Measurements from ENCODE around the gene GGA3.
A peak's percentile ranks its signal among the peaks of the same experiment; 100 is the strongest.
"Not testable (repeated sequence)": the region's sequence is repeated elsewhere in the genome, so short reads cannot be mapped to it uniquely, and the experiment has no call there.

Gene GGA3

GRCh38 chr17:75272848-75273184, 11.4 kb upstream of the GGA3 start:
- peak in 1 of 2 experiments; percentile 34 for DNase-seq

DNA sequence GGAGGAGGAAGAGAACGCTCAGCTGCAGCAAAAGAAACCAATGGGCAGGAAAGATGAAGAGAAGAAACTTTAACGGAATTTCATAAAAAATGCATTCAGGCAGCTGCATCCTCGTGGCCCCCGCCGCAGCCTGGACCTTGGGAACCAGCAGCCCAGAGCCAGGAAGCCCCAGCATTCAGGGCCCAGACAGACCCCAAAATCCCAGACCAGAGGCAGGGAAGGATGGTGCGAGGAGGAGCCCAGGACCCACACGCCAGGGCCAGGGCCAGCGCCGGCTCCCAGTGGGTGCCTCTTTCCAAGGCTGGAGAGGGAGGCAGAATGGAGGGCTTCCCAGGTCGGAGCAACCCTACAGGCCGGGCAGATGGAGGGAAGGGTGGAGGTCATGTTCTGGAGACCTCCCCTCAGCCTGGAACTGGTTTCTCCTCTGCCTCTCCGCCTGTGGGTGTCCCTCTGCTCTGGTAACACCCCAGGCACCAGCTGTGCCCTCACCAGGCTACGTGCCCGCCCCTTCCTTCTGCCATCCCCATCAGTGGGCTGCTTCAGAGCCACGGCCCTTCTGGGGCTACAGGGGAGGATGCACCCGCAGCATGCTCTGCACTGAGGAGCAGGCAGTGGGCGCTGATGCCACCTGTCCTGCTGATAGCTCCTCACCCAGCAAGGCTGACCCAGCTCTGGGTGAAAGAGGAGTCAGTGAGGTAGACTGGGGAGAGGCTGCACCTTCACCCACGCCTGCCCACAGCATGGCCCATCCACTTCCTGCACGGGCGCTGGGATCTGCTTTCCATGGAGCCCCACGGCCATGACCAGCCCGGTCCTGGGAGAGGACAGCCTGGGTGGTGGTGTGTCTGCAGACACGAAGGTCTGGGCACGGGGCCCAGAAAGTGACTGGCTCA, 10.8 kb upstream of the GGA3 start:
- peak in 1 of 2 experiments; percentile 69 for DNase-seq

GRCh38 chr17:75271233-75271954, 10.0 kb upstream of the GGA3 start:
- DNase-seq = peak; percentile 29 to 89

DNA sequence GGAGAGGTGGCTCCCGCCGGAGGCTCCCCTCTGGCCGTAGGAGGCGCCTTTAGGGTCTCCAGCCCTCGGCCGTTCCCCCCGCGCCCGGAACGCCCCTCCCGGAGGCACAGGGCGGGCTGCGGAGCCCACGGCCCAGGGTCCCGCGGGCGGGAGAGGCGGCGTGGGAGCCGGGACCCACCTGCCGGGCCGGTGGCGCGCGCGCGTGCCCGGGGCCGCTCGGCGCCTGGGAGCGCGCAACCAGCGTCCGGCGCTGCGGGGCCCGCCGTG, 9.5 kb upstream of the GGA3 start, which contains the start of gene MIF4GD:
TSS of gene MIF4GD (minus strand) at position 266 of the 267 bp plus-strand sequence. CDS start 1,036 bp downstream, outside the sequence.
- DNase-seq = no peak

- peak in 1 of 2 experiments; percentile 64 for DNase-seq
Observed at GRCh38 chr17:75270218-75270965, 9.0 kb upstream of the GGA3 start.

- DNase-seq = no peak
Observed at GRCh38 chr17:75269844-75270217, 8.4 kb upstream of the GGA3 start.

GRCh38 chr17:75267411-75268232, 6.2 kb upstream of the GGA3 start:
- no peak for DNase-seq

- peak in 1 of 2 experiments; percentile 76 for DNase-seq
Observed at GRCh38 chr17:75267153-75267410, 5.7 kb upstream of the GGA3 start.

DNA sequence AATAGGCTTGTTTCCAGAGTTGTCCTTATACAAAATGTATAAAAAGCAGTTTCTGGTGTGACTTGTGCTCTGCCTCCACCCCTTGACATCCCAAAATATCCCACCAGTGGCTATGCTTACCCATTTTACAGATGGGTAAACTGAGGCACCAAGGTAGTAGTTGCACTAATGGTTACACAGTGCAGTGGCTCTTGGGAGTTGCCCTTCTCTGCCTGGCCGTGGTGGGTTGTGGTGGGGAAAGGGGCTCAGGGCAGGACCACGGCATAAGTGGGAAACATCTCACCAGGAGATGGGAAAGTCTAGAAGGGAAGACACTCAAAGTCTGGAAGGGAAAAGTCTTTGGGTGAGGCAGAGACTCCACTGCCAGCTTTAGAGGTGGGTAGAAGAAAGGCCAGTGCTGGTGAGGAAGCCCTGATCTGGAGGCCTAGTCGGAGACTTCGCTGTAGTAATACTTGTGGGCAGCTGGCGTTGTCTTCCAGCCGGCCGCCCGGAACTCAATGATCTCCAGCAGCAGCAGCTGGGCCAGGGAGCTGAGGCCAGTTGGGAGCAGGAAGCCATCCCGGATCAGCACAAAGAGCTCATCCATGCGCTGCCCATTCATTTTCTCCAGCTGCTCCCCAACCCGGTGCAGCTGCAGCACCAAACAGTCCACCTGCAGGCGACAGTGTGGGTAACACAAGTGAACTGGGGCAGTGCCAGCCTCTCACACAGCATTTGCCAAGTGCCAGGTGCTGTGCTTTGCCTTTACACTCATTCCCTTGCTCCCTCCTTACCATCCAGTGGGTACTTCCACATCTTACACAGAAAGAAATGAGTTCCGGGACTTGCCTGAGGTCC, 5.1 kb upstream of the GGA3 start:
- DNase-seq = peak in 1 of 2 experiments; percentile 62

DNA sequence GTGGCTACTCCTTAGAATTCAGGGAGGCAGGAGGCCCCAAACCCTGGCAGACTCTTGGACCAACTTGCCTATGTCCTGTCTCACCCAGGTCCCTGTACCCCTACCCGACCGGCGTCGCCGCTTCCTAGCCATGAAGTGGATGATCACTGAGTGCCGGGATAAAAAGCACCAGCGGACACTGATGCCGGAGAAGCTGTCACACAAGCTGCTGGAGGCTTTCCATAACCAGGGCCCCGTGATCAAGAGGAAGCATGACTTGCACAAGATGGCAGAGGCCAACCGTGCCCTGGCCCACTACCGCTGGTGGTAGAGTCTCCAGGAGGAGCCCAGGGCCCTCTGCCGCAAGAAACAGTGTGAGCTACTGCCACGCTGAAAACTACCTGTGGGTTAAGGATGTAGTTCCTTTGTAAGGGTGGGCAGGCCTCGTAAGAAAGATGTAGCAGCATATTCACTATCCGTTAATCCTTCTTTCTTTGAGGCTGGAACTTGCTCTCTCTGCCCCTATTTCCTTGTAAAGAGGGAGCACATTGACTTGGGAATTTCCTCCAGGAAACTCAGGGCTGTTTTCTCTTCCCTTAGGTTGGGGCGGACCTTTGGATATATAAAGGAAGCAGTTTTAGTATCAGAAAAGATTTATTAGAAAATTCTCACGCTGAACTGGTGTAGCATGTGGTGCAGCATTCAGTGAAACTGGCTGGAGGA, 4.4 kb upstream of the GGA3 start:
- DNase-seq = no peak

DNA sequence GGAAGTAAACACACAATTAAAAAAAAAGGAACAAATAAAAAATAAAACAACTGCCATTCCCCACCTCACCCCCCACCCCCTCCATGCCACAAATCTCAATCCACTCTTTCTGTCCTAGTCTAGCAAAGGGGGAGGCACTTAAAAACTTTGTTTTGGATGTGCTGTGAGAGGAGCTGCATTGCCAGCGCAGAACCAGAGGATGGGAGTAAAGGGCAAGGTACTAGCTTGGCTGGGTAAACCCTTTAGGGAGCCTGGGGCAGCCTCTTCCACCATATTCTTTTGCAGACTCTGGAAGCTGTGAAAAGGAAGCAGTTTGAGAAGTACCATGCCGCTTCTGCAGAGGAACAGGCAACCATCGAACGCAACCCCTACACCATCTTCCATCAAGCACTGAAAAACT, 1.6 kb upstream of the GGA3 start:
- no peak for DNase-seq

DNA sequence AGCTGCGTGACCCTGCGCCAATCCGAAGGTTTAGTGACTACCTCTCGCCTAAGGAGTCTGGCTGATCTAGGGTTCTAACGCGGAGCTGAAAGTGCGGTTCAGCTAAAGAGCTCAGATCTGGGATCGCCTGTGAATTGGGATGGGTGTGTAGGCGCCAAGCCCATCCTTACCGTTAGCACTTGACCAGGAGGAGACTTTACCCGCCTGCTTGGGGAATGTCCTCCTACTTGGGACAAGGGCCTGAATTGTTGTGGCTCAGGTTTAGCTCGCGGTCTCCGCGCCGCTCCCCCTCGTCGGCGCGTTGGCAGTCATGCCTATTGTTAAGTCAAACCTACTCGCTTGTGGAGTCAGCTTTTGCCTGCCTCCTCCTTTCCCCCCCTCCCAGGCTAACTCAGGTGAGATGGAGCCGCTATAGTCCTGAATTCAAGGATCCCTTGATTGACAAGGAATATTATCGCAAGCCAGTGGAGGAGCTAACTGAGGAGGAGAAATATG, 753 bp upstream of the GGA3 start:
- DNase-seq = no peak

- DNase-seq = no peak
Observed at GRCh38 chr17:75260641-75261335, 618 bp downstream of the GGA3 start.

DNA sequence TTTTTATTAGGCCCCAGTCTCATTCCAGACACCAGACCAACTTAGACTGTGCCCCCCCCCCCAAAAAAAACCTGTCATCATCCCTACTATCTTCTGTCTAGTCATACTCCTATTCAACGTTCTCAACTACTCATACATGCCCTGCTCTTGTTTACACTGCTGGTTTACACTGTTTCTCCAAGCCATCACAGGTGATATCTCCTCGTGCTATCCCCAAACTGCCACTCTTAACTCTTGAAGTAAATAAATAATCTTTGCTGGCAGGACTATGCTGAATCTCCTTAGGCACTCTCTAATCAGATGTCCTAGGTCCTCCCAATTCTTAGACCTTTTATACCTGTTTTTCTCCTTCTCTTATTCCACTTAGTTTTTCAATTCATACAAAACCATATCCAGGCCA, 4.2 kb downstream of the GGA3 start:
- DNase-seq = not testable (repeated sequence)

- DNase-seq = not testable (repeated sequence)
Observed at GRCh38 chr17:75255954-75256698, 5.3 kb downstream of the GGA3 start.

GRCh38 chr17:75252039-75252816, 9.2 kb downstream of the GGA3 start:
- DNase-seq = no peak

GRCh38 chr17:75250009-75250471, 11.4 kb downstream of the GGA3 start:
- no peak for DNase-seq

DNA sequence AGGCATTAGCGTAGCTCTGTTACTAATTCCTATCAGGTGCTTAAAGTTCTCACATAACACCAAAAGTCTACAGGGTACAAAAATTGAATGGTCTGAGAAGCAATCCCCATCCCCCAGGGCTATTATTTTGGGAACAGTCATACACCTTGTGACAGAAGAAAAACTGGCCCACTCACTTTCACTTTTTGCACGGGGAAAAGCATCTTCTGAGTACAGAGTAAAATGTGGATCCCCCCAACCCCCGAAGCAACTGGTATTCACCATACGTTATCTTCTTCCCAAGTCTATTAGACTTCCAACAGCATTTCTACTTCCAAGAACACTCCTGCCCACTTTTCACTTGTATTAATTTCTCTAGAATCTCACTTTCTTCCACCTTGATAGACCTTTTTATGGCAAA, 11.8 kb downstream of the GGA3 start:
- DNase-seq = no peak

DNA sequence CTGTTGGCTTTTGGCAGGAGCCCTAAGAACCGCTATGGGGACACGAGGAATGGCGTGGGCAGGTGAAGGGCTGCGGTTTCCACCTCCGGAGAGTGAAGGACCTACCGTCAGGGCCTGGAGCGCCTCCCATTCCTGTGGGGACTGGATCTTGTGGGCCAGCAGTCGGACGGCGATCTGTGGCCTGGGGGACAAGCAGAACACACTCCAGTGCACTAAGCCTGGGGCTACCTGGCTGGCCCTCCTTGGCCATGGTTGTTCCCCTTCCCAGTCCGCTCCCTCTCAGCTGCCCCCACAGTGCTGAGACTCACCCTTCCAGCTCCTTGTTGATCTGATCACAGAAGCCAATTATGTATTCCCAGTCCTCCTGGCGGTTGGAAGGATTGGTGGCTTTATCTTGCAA, 15.0 kb downstream of the GGA3 start:
- no peak for DNase-seq
